Uterus (tissue), 4 donors: ENCODE results near the gene GID4. TPM values are rescaled to one million over a fixed set of nuclear protein-coding genes. Genes with fewer than 3 reads are reported as not detected.

ENCODE experiments used
- DNase-seq, 2 donors: peaks; one replicate each; pipeline ENCODE4 v3.0.0-alpha.2; 2019 to 2020
- H3K27ac ChIP-seq, 2 donors: fragments of 200-600 bp; sonication (generic); 1 replicate in 1 of 2; 2 replicates in 1 of 2; pipeline ENCODE4 v1.5.1; 2016 to 2018
- H3K27me3 ChIP-seq, 2 donors: fragments of 200-600 bp; sonication (generic); one replicate each; pipeline ENCODE4 v1.5.1; 2018 to 2019; ENCODE audit warnings: control low read depth in 1 of 2
- H3K36me3 ChIP-seq, 2 donors: fragments of 200-600 bp; sonication (generic); one replicate each; pipeline ENCODE4 v1.5.1; 2019; ENCODE audit warnings: control low read depth in 1 of 2
- H3K4me1 ChIP-seq, 2 donors: fragments of 200-600 bp; sonication (generic); one replicate each; pipeline ENCODE4 v1.5.1; 2018 to 2019; ENCODE audit warnings: control low read depth in 1 of 2
- H3K4me3 ChIP-seq, 2 donors: fragments of 200-600 bp; sonication (generic); 1 replicate in 1 of 2; 2 replicates in 1 of 2; pipeline ENCODE4 v1.5.1; 2018 to 2019; ENCODE audit warnings: mild to moderate bottlenecking in 1 of 2
- H3K9me3 ChIP-seq, 2 donors: fragments of 200-600 bp; sonication (generic); one replicate each; pipeline ENCODE4 v1.5.1; 2019; ENCODE audit warnings: control low read depth in 1 of 2
- CTCF ChIP-seq, 4 experiments: fragments of 200-600 bp in 2 of 4; fragments of 450-650 bp in 2 of 4; sonication (generic) in 2 of 4; IDR thresholded peaks; one replicate each; pipeline ENCODE4 v1.5.1; 2016 to 2019; ENCODE audit warnings: antibody characterized with exemption in 4 of 4, mild to moderate bottlenecking in 2 of 4, moderate library complexity in 1 of 4
- POLR2A ChIP-seq, 2 donors: fragments of 450-650 bp; IDR thresholded peaks; one replicate each; pipeline ENCODE4 v1.6.1; 2016; ENCODE audit warnings: antibody characterized with exemption in 2 of 2, mild to moderate bottlenecking in 1 of 2, moderate library complexity in 1 of 2
- intact Hi-C: fragments of 100-400 bp; cut with DNase I; formaldehyde crosslinking; loops from one replicate; pipeline ENCODE4 v1.15.1; 2023; ENCODE audit warnings: low total_unique reads
- total RNA-seq, 4 donors: library from RNA; depleted of rRNA in 3 of 4; stranded (reverse); fragments of >200 nt in 3 of 4; gene quantifications; one replicate each; pipeline versions ENCODE4 v1.1.0 to v1.2.4, GENCODE V29; 2014 to 2023
- donor health status: DM: yes; HTN: yes; CAD: no.

The GID4 gene
- total RNA-seq, 4 donors from 2014 or later: 2.6 to 22.1 (median 13.4) TPM

- Histone ChIP-seq H3K36me3 (no peaks in the 10 kb centered on the region), H3K27me3 (no peaks in the 10 kb centered on the region), H3K4me3 (no peak overlapping the region), H3K4me1 (no peaks in the 10 kb centered on the region), H3K9me3 (no peaks in the 10 kb centered on the region), H3K27ac (no peak overlapping the region)
- TF ChIP-seq POLR2A (IDR thresholded peaks at IDR 0.05) (no peak), CTCF (IDR thresholded peaks at IDR 0.05) (no peak)
- intact Hi-C loops: loop anchor here (10.0 kb wide), 1 partner anchor 354 kb away; no protein-coding TSS in a partner anchor
- no peak for DNase-seq
Observed at GRCh38 chr17:18028114-18028951, 10.9 kb upstream of the GID4 start.

- intact Hi-C loops: loop anchor here (10.0 kb wide), 1 partner anchor 354 kb away; no protein-coding TSS in a partner anchor
- Histone ChIP-seq H3K9me3 (no peaks in the 10 kb centered on the region), H3K4me3 (no peak overlapping the region), H3K4me1 (no peaks in the 10 kb centered on the region), H3K27ac (no peak overlapping the region), H3K36me3 (no peaks in the 10 kb centered on the region), H3K27me3 (no peaks in the 10 kb centered on the region)
- DNase-seq: no peak
- no peak for TF ChIP-seq POLR2A (IDR thresholded peaks at IDR 0.05)
- no peak for TF ChIP-seq CTCF (IDR thresholded peaks at IDR 0.05)
Observed at GRCh38 chr17:18028952-18029540, 10.2 kb upstream of the GID4 start.

GRCh38 chr17:18031955-18032354 lies 7.3 kb upstream of the GID4 start:
- TF ChIP-seq CTCF (IDR thresholded peaks at IDR 0.05) (no peak), POLR2A (IDR thresholded peaks at IDR 0.05) (no peak)
- no peaks in the 10 kb centered on the region for H3K36me3 ChIP-seq
- intact Hi-C loops: no loop called here
- H3K9me3 ChIP-seq: no peaks in the 10 kb centered on the region
- H3K4me1 ChIP-seq: no peaks in the 10 kb centered on the region
- no peaks in the 10 kb centered on the region for H3K27me3 ChIP-seq
- H3K4me3 ChIP-seq: no peak overlapping the region
- DNase-seq: no peak
- no peak overlapping the region for H3K27ac ChIP-seq

GRCh38 chr17:18033442-18034099 lies 5.6 kb upstream of the GID4 start:
- Histone ChIP-seq H3K36me3 (no peaks in the 10 kb centered on the region), H3K4me1 (no peaks in the 10 kb centered on the region), H3K4me3 (no peak overlapping the region), H3K9me3 (no peaks in the 10 kb centered on the region), H3K27ac (no peak overlapping the region), H3K27me3 (no peaks in the 10 kb centered on the region)
- intact Hi-C loops: no loop called here
- peak in 1 of 2 donors; percentile 61 for DNase-seq
- TF ChIP-seq CTCF (IDR thresholded peaks at IDR 0.05) (peak; percentile 50 to 92 (median 66)), POLR2A (IDR thresholded peaks at IDR 0.05) (no peak)

- H3K4me1 ChIP-seq: peaks cover 0 to 3% of the 10 kb centered on the region in 2 donors
- intact Hi-C loops: no loop called here
- no peak for DNase-seq
- no peak overlapping the region for H3K4me3 ChIP-seq
- H3K9me3 ChIP-seq: no peaks in the 10 kb centered on the region
- no peak overlapping the region for H3K27ac ChIP-seq
- TF ChIP-seq POLR2A (IDR thresholded peaks at IDR 0.05) (no peak), CTCF (IDR thresholded peaks at IDR 0.05) (no peak)
- no peaks in the 10 kb centered on the region for H3K27me3 ChIP-seq
- no peaks in the 10 kb centered on the region for H3K36me3 ChIP-seq
Observed at GRCh38 chr17:18035704-18036103, 3.5 kb upstream of the GID4 start.
